Activated CD4-positive, alpha-beta T cell treated with anti-CD3 and anti-CD28 coated beads for 4 hours (primary cell): ENCODE measurements around the gene DAB1.

ENCODE experiments used
- DNase-seq, 2 donors: peaks; one replicate each; pipeline ENCODE4 v3.0.0-alpha.2; 2020

The DAB1 gene

DNA sequence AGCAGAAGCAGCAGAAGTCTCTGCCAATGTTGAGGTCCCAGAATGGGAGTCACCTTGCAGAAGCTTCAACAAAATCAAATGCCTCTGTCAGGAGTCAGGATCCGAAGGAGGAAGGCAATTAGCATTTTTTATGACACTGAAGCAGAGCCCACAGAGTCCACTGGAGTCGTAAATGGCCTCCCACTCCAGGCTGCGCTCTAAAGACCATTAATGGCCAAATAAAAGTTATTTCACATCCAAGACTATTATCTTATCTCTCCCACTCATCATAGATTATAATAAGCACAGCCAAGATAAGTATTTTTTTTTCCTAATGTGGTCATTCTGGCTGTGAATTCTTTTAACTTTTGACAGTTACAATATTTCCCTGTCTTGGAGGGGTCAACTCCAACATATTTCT, 267.0 kb downstream of the DAB1 start:
- no peak for DNase-seq

DNA sequence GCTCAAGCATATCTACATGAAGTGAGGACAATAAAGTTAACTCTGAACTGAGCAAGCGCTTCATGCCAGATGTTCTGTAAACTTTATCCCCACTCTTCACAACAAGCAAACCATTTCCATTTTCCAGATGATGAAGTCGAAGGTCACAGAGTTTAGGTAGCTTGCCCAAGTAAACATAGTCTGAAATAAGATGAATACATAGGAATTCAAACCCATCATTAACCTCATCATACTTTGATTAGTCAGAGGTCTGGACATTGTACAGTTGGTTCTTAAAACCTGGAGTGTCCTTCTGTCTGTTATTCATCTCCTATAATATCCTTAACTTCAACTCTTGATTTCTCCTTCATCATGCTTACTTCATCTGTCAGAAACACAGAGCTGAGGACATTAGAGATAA, 277.8 kb downstream of the DAB1 start:
- DNase-seq: no peak

GRCh38 chr1:57142999-57143398, 280.9 kb downstream of the DAB1 start:
- DNase-seq: no peak

DNA sequence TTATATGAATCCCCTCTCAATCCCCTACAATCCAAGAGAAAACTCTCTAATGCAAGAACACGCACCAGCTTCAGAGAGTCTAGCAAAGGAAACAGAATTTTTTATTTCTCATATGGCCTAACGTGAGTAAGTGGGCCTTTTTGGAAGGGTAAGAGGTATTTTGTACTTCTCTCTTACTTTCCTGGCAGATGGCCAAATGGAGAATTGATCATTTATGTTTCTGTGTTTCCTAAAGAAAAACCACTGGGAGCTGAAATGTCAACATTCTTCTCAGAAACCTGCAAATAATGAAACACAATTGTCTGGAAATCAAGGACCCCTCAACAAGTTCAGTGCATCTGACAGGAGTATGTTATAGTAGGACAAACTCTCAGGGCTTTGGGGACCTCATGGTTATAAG, 281.7 kb downstream of the DAB1 start:
- DNase-seq: no peak

DNA sequence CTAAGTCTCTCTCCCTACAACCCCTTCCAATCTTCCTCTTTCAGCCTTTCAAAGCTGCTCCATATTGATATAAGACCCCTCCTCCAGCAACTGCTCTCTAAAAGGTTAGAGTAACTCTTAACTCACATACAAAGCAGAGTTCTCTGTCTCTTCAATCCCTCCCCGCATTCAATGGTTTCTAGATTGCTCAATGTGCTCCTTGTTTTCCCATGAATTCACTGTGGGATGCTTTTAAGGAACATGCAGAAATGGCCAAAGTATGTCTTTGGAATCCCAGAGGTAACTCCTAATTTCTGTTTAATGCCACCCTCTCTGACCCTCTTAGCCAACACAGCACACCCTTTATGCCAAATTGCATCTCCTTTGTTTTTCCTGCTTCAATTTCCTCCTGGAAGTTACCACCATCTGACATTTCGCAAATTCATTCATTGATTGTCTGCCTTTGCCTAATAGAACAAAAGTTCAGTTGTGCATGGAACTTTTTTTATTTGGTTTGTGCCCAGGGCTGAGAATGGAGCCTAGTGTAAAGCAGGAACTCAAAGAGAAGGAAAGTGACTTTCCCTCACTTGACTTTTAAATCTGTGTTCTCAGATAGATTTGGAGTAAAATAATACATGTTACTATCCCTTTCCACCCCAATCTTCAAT, 285.3 kb downstream of the DAB1 start:
- DNase-seq: no peak

DNA sequence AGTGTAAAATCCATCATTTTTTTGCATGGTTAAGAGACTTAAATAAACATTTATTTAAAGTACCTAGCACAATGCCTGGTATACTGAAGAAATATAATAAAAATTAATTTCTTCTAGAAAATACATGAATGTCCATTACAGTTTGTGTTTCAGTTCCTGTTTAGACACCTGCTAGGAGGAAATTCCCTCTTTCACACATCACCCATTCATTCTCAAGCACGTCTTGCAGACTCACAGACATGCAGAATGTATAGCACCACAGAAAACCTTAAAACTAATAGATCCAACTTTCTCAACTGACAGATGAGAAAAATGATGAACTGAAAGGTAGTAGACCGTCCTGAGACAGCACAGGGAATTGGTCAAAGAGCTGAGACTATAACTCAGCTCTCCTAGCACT, 285.9 kb downstream of the DAB1 start:
- DNase-seq: no peak

DNA sequence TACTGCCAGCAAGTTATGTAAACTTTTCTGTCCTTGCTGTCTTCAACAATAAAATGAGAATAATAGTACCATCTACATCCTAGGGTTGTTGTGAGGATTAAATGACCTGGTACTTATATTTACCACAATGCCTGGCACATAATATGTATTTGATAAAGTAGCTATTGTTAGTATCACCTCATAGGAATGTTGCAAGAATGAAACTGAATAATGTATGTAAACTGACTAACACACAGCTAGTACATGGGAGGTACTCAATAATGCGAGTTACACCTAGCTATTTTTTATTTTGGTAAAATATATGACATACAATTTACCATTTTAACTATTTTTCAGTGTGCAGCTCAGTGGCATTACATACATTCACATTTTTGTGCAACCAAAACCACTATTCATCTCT, 289.1 kb downstream of the DAB1 start:
- DNase-seq: no peak

DNA sequence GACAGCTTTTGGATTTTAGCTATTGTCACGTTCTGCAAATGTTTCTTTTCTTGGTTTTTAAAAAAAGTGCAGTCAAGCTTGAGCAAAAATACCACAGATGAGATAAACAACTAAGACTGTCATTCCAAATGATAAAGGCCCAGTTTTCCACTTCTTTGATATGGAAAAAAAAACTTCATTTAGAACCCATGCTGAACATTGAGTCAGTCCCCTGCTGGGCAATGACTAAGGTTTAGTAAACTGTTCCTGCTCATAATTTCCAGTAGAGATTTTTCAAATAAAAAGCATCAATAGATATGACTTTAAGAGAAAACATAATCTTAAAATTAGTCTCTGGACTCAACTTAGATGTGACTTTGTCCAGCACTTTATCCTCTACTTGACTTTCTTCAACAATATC, 290.2 kb downstream of the DAB1 start:
- DNase-seq: no peak

DNA sequence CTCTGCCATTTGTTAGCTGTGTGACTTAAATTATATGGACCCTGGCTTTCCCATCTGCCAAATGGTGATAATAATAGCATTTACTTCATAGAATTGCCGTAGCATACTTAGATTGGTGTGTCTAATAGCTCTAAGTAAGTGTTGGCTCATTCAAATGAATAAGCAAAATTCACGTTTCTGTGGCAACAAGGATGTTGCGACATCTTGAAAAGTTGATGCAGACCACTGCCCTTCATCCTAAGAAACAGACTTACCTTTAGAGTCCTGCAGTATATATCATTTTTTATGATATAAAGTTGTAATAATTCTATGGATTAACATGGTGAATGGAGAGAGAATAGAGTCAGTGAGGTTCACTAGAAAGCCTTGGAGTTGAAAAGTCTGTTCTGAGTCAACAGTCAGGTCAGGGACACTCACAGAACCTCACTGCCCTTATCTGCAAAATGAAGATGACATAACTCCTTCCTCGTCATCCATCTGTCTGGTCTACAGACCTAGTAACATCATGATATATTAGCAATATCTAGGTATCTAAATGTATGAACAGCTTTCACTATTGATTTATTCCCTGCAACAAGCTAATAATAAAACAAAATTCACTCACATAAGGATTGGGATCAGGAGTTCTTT, 290.8 kb downstream of the DAB1 start:
- no peak for DNase-seq

GRCh38 chr1:57131701-57132394, 292.0 kb downstream of the DAB1 start:
- DNase-seq: no peak

DNA sequence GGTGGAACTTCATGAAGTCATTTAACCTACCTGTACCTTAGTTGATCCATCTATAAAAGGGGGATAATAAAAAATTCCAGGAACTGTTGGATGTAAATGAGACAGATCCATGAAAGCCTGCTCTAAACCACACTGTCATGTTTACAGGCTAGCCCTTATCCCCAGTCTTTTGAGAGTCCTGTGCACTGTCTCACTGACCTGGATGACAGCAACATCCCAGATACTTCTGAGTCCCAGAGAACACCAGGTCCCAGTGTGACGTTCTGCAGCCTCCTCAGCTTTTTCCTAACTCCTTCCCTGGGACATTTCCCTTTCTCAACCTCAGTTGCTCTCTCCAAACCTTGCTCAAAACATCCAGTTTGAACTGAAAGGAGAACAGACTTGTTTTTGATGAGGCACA, 292.6 kb downstream of the DAB1 start:
- no peak for DNase-seq

GRCh38 chr1:57129865-57130264, 294.0 kb downstream of the DAB1 start:
- DNase-seq: no peak

- DNase-seq: no peak
These were observed 295.9 kb downstream of the DAB1 start for GRCh38 chr1:57127976-57128375.

- no peak for DNase-seq
These were observed 299.0 kb downstream of the DAB1 start for GRCh38 chr1:57124768-57125446.

DNA sequence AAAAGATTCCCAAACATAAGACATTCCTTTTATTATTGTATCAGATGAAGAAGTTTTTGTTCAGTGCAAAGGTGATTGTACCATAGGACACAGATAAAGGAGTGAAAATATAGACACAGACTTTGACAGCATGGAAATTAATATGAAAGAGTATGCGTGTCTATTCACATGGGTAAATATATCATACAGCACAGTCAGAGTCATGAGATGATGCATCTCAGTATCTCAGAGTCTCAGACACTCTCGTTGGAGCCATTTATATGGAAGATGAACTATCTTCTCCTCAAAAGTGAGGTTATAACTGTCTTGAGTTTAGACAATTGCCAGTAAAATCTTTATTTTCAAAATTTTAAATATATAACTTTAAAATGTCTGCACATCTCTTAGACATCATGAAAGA, 299.7 kb downstream of the DAB1 start:
- no peak for DNase-seq

GRCh38 chr1:57122031-57122430, 301.8 kb downstream of the DAB1 start:
- no peak for DNase-seq

DNA sequence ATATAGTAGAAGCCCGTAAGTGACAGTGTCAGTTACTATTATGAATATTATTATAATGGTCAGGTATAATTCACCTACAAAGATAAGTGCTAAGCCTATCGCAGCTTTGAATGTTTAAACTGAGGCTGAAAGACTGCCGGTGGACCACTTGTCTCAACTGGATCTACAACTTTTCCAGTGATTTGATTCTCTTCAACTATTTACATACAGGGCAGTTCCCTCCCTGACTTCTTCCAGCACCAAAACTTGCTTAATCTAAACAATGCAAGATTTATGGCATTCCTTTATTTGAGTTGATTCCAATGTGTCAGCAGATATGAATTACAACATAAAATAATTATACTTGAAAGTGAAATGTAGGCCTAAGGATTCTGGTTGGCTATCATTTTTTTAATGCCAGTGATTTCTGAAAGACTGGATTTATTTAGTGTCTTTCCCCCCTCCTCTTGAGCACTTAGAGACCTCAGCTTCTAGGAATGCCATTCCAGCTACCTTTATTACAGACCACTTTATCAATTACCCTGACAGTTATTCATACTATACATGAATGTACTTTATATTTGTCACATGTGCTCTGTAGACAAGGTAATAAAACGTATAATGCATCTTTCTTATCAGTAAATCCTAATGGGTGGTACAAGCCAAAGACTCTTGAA, 304.8 kb downstream of the DAB1 start:
- DNase-seq: no peak

DNA sequence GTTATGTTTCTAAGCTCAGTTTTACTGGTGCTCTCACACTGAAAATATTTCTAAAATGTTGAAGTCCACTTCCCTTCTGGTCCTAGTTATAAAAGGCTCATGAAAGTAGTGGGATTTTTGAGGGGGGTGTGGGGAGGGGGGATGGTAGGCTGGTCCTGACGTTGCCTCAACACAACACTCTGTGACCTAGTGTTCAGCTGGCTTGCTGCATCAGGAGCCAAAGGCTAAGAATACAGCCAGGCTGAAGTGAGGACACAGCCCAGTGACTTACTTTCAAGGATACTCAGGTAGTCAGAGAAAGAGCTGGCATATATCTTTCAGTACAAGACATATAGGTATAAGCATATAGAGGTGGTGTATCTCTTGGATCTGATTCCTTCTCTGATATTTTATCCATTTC, 306.1 kb downstream of the DAB1 start:
- DNase-seq: no peak

DNA sequence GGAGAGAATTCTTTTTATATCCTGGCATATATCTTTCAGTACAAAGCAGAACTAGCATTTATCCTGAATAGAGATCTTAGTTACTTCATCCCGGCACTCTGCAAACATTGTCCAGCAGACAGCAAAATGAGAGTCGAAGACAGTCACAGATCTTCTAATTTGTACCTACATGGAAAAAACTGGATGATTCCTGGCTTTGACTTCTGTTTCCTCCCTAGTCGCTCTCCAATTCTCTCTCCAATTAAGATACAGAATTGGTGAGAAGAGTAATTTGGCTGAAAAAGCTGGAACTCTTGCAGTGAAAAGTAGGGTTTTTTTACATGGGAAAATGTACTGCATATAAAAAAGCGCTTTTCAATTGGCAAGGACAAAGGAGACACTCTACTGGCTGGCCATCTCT, 307.0 kb downstream of the DAB1 start:
- DNase-seq: no peak

- DNase-seq: no peak
These were observed 308.7 kb downstream of the DAB1 start for GRCh38 chr1:57115030-57115614.

- DNase-seq: no peak
These were observed 311.7 kb downstream of the DAB1 start for GRCh38 chr1:57112148-57112547.

DNA sequence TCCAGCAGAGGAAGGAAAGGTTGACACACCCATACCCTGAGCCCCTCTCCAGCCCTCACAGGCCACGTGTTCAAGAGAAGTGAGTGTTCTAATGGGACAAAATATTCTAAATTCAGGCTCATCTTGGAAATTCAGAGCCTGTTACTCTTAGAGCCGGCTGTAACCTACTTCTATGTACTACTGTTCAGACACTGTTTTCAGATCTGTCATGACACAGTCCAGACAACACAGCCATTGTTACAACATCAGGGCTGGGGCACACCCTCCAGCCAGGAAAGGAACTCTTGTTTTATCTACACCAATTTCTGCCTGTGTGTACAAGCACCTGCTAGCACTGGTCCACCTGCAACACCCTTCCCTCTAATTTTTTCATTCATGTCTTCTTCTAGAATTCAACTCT, 312.7 kb downstream of the DAB1 start:
- DNase-seq: no peak

- no peak for DNase-seq
These were observed 314.0 kb downstream of the DAB1 start for GRCh38 chr1:57109883-57110282.
